ENCODE measurements around the gene KCNG2.

GRCh38 chr18:79754831-79755351, 42.8 kb upstream of the KCNG2 start:
- TF ChIP-seq CTCF (IDR thresholded peaks at IDR 0.05): no peak
- no peak for TF ChIP-seq POLR2A (IDR thresholded peaks at IDR 0.05)
